IMR-90 (cell line): ENCODE data around the gene MLF2. TPM values are rescaled to one million over a fixed set of nuclear protein-coding genes. Genes with fewer than 3 reads are reported as not detected.
"Not testable (repeated sequence)": the region's sequence is repeated elsewhere in the genome, so short reads cannot be mapped to it uniquely, and the experiment has no call there.

Experiments used
- ATAC-seq: fragments of 200-7000 bp; cut with Tn5 transposase; 2 replicates; pipeline ENCODE4 v1.9.1; 2020; ENCODE audit warnings: low read depth, mild to moderate bottlenecking, moderate library complexity
- BruUV-seq: library from RNA; stranded (reverse); fragments of 400-500 nt; replicated peaks from 2 replicates; lab custom pipeline; 2021; lab: Mats Ljungman, UMichigan
- CTCF ChIA-PET: fragments of 300-600 bp; formaldehyde crosslinking; extraction: SDS; loops from one replicate; lab custom pipeline; 2021; ENCODE audit warnings: antibody characterized with exemption; lab: Yijun Ruan, JAX
- POLR2A ChIA-PET: fragments of 300-600 bp; sonication (Branson Sonifier 250); formaldehyde crosslinking; loops from one replicate; lab custom pipeline; 2022; ENCODE audit warnings: antibody characterized with exemption; ENCODE audit not compliant: unreplicated experiment; lab: Charles Lee
- DNase-seq: peaks from one replicate; pipeline ENCODE4 v3.0.0; 2013
- H2AFZ ChIP-seq: replicated peaks from 2 replicates; pipeline ENCODE3; 2013; ENCODE audit warnings: low read length, mild to moderate bottlenecking; ENCODE audit not compliant: poor library complexity
- H2AK5ac ChIP-seq: 2 replicates; pipeline ENCODE4 v1.6.1; 2013; ENCODE audit warnings: low read depth, low read length, inconsistent platforms
- H2AK9ac ChIP-seq: replicated peaks from 2 replicates; pipeline ENCODE3; 2013; ENCODE audit warnings: mild to moderate bottlenecking, low read depth, low read length, moderate library complexity; ENCODE audit not compliant: poor library complexity
- H2BK120ac ChIP-seq: 2 replicates; pipeline ENCODE4 v1.6.1; 2013; ENCODE audit warnings: low read depth, low read length, inconsistent platforms
- H2BK15ac ChIP-seq: 3 replicates; pipeline ENCODE4 v1.6.1; 2013; ENCODE audit warnings: low read depth, low read length, inconsistent platforms
- H2BK20ac ChIP-seq: 2 replicates; pipeline ENCODE4 v1.6.1; 2013; ENCODE audit warnings: low read depth, mild to moderate bottlenecking, inconsistent platforms, low read length, moderate library complexity
- H2BK5ac ChIP-seq: 2 replicates; pipeline ENCODE4 v1.6.1; 2013; ENCODE audit warnings: mild to moderate bottlenecking, low read depth, low read length, inconsistent platforms; ENCODE audit not compliant: poor library complexity, severe bottlenecking
- H3K14ac ChIP-seq: replicated peaks from 2 replicates; pipeline ENCODE4 v1.6.1; 2013; ENCODE audit warnings: low read depth, low read length, inconsistent platforms
- H3K18ac ChIP-seq: 2 replicates; pipeline ENCODE4 v1.6.1; 2013; ENCODE audit warnings: low read depth, low read length, control low read depth
- H3K23ac ChIP-seq: 2 replicates; pipeline ENCODE4 v1.6.1; 2013; ENCODE audit warnings: low read depth, low read length, inconsistent platforms
- H3K27ac ChIP-seq: 2 replicates; pipeline ENCODE4 v1.5.1; 2013; ENCODE audit warnings: mild to moderate bottlenecking, control low read depth, low read length; ENCODE audit not compliant: insufficient read depth
- H3K27me3 ChIP-seq: 2 replicates; pipeline ENCODE4 v1.6.1; 2013; ENCODE audit warnings: low read length; ENCODE audit not compliant: control insufficient read depth, insufficient read depth
- H3K36me3 ChIP-seq: 2 replicates; pipeline ENCODE4 v1.6.1; 2013; ENCODE audit warnings: low read length, mixed read lengths; ENCODE audit not compliant: control insufficient read depth, insufficient read depth
- H3K4ac ChIP-seq: 2 replicates; pipeline ENCODE4 v1.6.1; 2013; ENCODE audit warnings: low read depth, low read length, inconsistent platforms
- H3K4me1 ChIP-seq: 2 replicates; pipeline ENCODE4 v1.6.1; 2013; ENCODE audit warnings: low read length, mixed read lengths; ENCODE audit not compliant: control insufficient read depth, insufficient read depth
- H3K4me2 ChIP-seq: 2 replicates; pipeline ENCODE4 v1.6.1; 2013; ENCODE audit warnings: low read depth, mild to moderate bottlenecking, control low read depth, low read length, moderate library complexity
- H3K4me3 ChIP-seq: 2 replicates; pipeline ENCODE4 v1.5.1; 2013; ENCODE audit warnings: low read depth, mild to moderate bottlenecking, control low read depth, low read length, moderate library complexity; ENCODE audit not compliant: insufficient read depth
- H3K56ac ChIP-seq: 2 replicates; pipeline ENCODE4 v1.6.1; 2013; ENCODE audit warnings: low read length, inconsistent platforms; ENCODE audit not compliant: insufficient read depth; ENCODE audit errors: extremely low read depth
- H3K79me1 ChIP-seq, 2 experiments: 2 replicates each; pipeline ENCODE4 v1.6.1; 2013; ENCODE audit warnings: low read length in 2 of 2, inconsistent platforms in 1 of 2, low read depth in 1 of 2
- H3K9ac ChIP-seq: 2 replicates; pipeline ENCODE4 v1.6.1; 2013; ENCODE audit warnings: low read depth, low read length, control low read depth
- H3K9me1 ChIP-seq: 2 replicates; pipeline ENCODE4 v1.6.1; 2013; ENCODE audit warnings: low read length, inconsistent platforms; ENCODE audit not compliant: insufficient read depth
- H3K9me3 ChIP-seq: 2 replicates; pipeline ENCODE4 v1.6.1; 2013; ENCODE audit warnings: low read length; ENCODE audit not compliant: control insufficient read depth, insufficient read depth
- H4K20me1 ChIP-seq: 2 replicates; pipeline ENCODE4 v1.6.1; 2013; ENCODE audit warnings: low read length, inconsistent platforms; ENCODE audit not compliant: insufficient read depth
- H4K5ac ChIP-seq: 2 replicates; pipeline ENCODE4 v1.6.1; 2013; ENCODE audit warnings: mild to moderate bottlenecking, low read depth, low read length, control low read depth
- H4K8ac ChIP-seq, 2 experiments: 2 replicates each; pipeline ENCODE4 v1.6.1; 2013; ENCODE audit warnings: low read depth in 2 of 2, low read length in 2 of 2, control low read depth in 1 of 2, inconsistent platforms in 1 of 2
- H4K91ac ChIP-seq: 2 replicates; pipeline ENCODE4 v1.6.1; 2013; ENCODE audit warnings: low read depth, low read length, inconsistent platforms; ENCODE audit not compliant: insufficient read depth
- BHLHE40 ChIP-seq: fragments of 150-350 bp; IDR thresholded peaks from 2 replicates; pipeline ENCODE4 v1.6.1; 2016; ENCODE audit warnings: mild to moderate bottlenecking, low read depth, low read length
- CEBPB ChIP-seq: IDR thresholded peaks from 2 replicates; pipeline ENCODE4 v1.6.1; 2012; ENCODE audit warnings: low read depth, low read length, improper control_type of control experiment
- CHD1 ChIP-seq: IDR thresholded peaks from 2 replicates; pipeline ENCODE4 v1.6.1; 2012; ENCODE audit warnings: low read depth, low read length, improper control_type of control experiment
- ELK1 ChIP-seq: fragments of 150-350 bp; IDR thresholded peaks from 2 replicates; pipeline ENCODE4 v1.6.1; 2016; ENCODE audit warnings: low read depth, mild to moderate bottlenecking, low read length, moderate library complexity, borderline replicate concordance
- MAZ ChIP-seq: IDR thresholded peaks from 2 replicates; pipeline ENCODE4 v1.6.1; 2012; ENCODE audit warnings: low read depth, mild to moderate bottlenecking, low read length, improper control_type of control experiment, moderate library complexity, borderline replicate concordance
- SMC3 ChIP-seq: fragments of 150-350 bp; IDR thresholded peaks from 2 replicates; pipeline ENCODE4 v1.6.1; 2016; ENCODE audit warnings: low read depth, mild to moderate bottlenecking, antibody characterized with exemption, low read length, moderate library complexity
- USF2 ChIP-seq: fragments of 150-350 bp; IDR thresholded peaks from 2 replicates; pipeline ENCODE4 v1.6.1; 2017; ENCODE audit warnings: mild to moderate bottlenecking, antibody characterized with exemption, low read length, low read depth
- WGBS, 2 experiments: methylation state at CpG; one replicate each; pipeline versions ENCODE4 v1.1.5 to v1.1.7; 2013; ENCODE audit warnings: missing lambda C conversion rate in 2 of 2; ENCODE audit not compliant: insufficient read length in 1 of 2; ENCODE audit errors: extremely low coverage in 2 of 2; 5-methylcytosine and 5-hydroxymethylcytosine counted together
- dilution Hi-C: fragments of 300-500 bp; cut with HindIII; formaldehyde crosslinking; loops from one replicate; pipeline ENCODE4 v1.14.3; 2018; ENCODE audit warnings: low sequenced_read_pairs; ENCODE audit not compliant: unreplicated experiment
- in situ Hi-C: fragments of 300-500 bp; cut with MboI; formaldehyde crosslinking; loops from 3 replicates; pipeline ENCODE4 v1.14.3; 2019; ENCODE audit warnings: low sequenced_read_pairs, inconsistent platforms, mixed read lengths
- intact Hi-C: fragments of 100-400 bp; cut with micrococcal nuclease; formaldehyde crosslinking; loops from 2 replicates; pipeline ENCODE4 v1.10.0; 2022
- polyA plus RNA-seq, 3 experiments: library from polyadenylated mRNA; depleted of rRNA; stranded (reverse); fragments of >200 nt; gene quantifications; 2 replicates each; pipeline ENCODE4 v1.2.3, GENCODE V29; 2012; ENCODE audit warnings: low replicate concordance in 1 of 3
- total RNA-seq: library from RNA; depleted of rRNA; stranded (reverse); fragments of >200 nt; gene quantifications from 2 replicates; pipeline ENCODE4 v1.2.3, GENCODE V29; 2012

Gene MLF2
- total and polyA plus RNA-seq, 2 of the 4 experiments (the other 2 are of a cell fraction) = 236 to 403 TPM

GRCh38 chr12:6708960-6709394, 44.0 kb downstream of the MLF2 start:
- no peak overlapping the region for H4K91ac ChIP-seq
- intact Hi-C loops = no loop called here

GRCh38 chr12:6708351-6708750, 44.6 kb downstream of the MLF2 start:
- POLR2A ChIA-PET, H2BK120ac ChIP-seq, H3K27ac ChIP-seq, H3K9me3 ChIP-seq, H3K9ac ChIP-seq, H3K4me2 ChIP-seq, ATAC-seq, H3K9me1 ChIP-seq, H2BK5ac ChIP-seq, H3K27me3 ChIP-seq, CTCF ChIA-PET, H3K36me3 ChIP-seq, H2AK5ac ChIP-seq, H2BK20ac ChIP-seq, H2AFZ ChIP-seq, H3K4me3 ChIP-seq, H4K8ac ChIP-seq, intact Hi-C loops, H4K91ac ChIP-seq, dilution Hi-C loops, H2AK9ac ChIP-seq, H3K18ac ChIP-seq, H3K4ac ChIP-seq, in situ Hi-C loops, H4K20me1 ChIP-seq, DNase-seq, H4K5ac ChIP-seq, H3K4me1 ChIP-seq, H3K23ac ChIP-seq, BruUV-seq, H3K14ac ChIP-seq, H3K79me1 ChIP-seq, H2BK15ac ChIP-seq, H3K56ac ChIP-seq: not testable (repeated sequence)
- WGBS, 2 experiments = 96% methylated on average over 12 of the region's 21 CpGs; no CpG with 5 or more reads in 1 of the 2 experiments

More at GRCh38 chr12:6708960-6709394, 44.0 kb downstream of the MLF2 start:
- Histone ChIP-seq H3K27ac (no peak overlapping the region), H2BK120ac (no peak overlapping the region), H3K4me1 (no peaks in the 10 kb centered on the region), H3K9ac (no peak overlapping the region), H3K9me3 (no peaks in the 10 kb centered on the region), H2AK5ac (no peak overlapping the region), H2BK20ac (no peak overlapping the region), H4K8ac (no peak overlapping the region), H3K36me3 (no peaks in the 10 kb centered on the region), H3K4ac (no peak overlapping the region), H2BK5ac (no peak overlapping the region), H4K5ac (no peak overlapping the region), H3K14ac (no peak overlapping the region), H4K20me1 (no peaks in the 10 kb centered on the region), H2BK15ac (no peak overlapping the region), H3K79me1 (no peaks in the 10 kb centered on the region), H3K4me3 (no peak overlapping the region), H3K9me1 (no peaks in the 10 kb centered on the region), H3K4me2 (no peak overlapping the region), H3K27me3 (no peaks in the 10 kb centered on the region), H2AFZ (no peak overlapping the region), H3K56ac (no peak overlapping the region), H3K18ac (no peak overlapping the region), H3K23ac (no peak overlapping the region), H2AK9ac (no peak overlapping the region)
- in situ Hi-C loops (no loop called here), dilution Hi-C loops (no loop called here)
- no peak for DNase-seq
- no peak for TF ChIP-seq ELK1
- no peak for TF ChIP-seq BHLHE40
- TF ChIP-seq CEBPB = no peak
- TF ChIP-seq SMC3 = no peak
- TF ChIP-seq MAZ = no peak
- no peak for TF ChIP-seq CHD1
- no peak for TF ChIP-seq USF2
- POLR2A ChIA-PET = no interaction called here
- ATAC-seq = no peak
- CTCF ChIA-PET = no interaction called here
- WGBS, 2 experiments = 82% methylated on average over 16 of the region's 16 CpGs; no CpG with 5 or more reads in 1 of the 2 experiments
- BruUV-seq = no TSS peak
